GM23338 (cell line): ENCODE results near the gene KPNA2. TPM values are rescaled to one million over a fixed set of nuclear protein-coding genes. Genes with fewer than 3 reads are reported as not detected.
"Not testable (repeated sequence)": the region's sequence is repeated elsewhere in the genome, so short reads cannot be mapped to it uniquely, and the experiment has no call there.

Experiments used
- ATAC-seq: fragments of 200-7000 bp; cut with Tn5 transposase; 3 replicates; pipeline ENCODE4 v1.9.1; 2020
- DNase-seq: peaks from one replicate; pipeline ENCODE4 v3.0.0-alpha.2; 2015; ENCODE audit warnings: low spot score
- H2AFZ ChIP-seq: fragments of 200-600 bp; sonication (generic); 2 replicates; pipeline ENCODE4 v1.8.0; 2016; ENCODE audit warnings: antibody characterized with exemption, mild to moderate bottlenecking, moderate library complexity
- H3F3A ChIP-seq: fragments of 200-600 bp; sonication (generic); replicated peaks from 2 replicates; pipeline ENCODE4 v1.8.0; 2017; ENCODE audit warnings: antibody characterized with exemption, mixed run types, low read depth
- H3K27ac ChIP-seq: fragments of 200-600 bp; sonication (generic); 2 replicates; pipeline ENCODE4 v1.6.1; 2016; ENCODE audit warnings: low read depth
- H3K27me3 ChIP-seq: fragments of 200-600 bp; sonication (generic); 2 replicates; pipeline ENCODE4 v1.8.0; 2016; ENCODE audit warnings: mild to moderate bottlenecking, mixed run types, moderate library complexity; ENCODE audit not compliant: insufficient read depth
- H3K36me3 ChIP-seq: fragments of 200-600 bp; sonication (generic); 2 replicates; pipeline ENCODE4 v1.8.0; 2016; ENCODE audit warnings: mild to moderate bottlenecking; ENCODE audit not compliant: insufficient read depth
- H3K4me1 ChIP-seq: fragments of 200-600 bp; sonication (generic); 2 replicates; pipeline ENCODE4 v1.8.0; 2016; ENCODE audit warnings: mild to moderate bottlenecking, moderate library complexity; ENCODE audit not compliant: insufficient read depth
- H3K4me2 ChIP-seq: fragments of 200-600 bp; sonication (generic); 2 replicates; pipeline ENCODE4 v1.7.1; 2017; ENCODE audit warnings: mixed run types
- H3K4me3 ChIP-seq: fragments of 200-600 bp; sonication (generic); 2 replicates; pipeline ENCODE4 v1.6.1; 2016; ENCODE audit warnings: mixed run types
- H3K79me2 ChIP-seq: fragments of 200-600 bp; sonication (generic); replicated peaks from 2 replicates; pipeline ENCODE4 v1.8.0; 2017; ENCODE audit warnings: mild to moderate bottlenecking; ENCODE audit not compliant: insufficient read depth
- H3K9me2 ChIP-seq: fragments of 200-600 bp; sonication (generic); 2 replicates; pipeline ENCODE4 v1.8.0; 2017; ENCODE audit not compliant: insufficient read depth
- H4K20me1 ChIP-seq: fragments of 200-600 bp; sonication (generic); replicated peaks from 2 replicates; pipeline ENCODE4 v1.8.0; 2017; ENCODE audit warnings: mild to moderate bottlenecking; ENCODE audit not compliant: insufficient read depth
- H3K27ac Mint-ChIP-seq: 2 replicates; pipeline ENCODE4 v1.8.0; 2020; ENCODE audit warnings: inconsistent platforms, mild to moderate bottlenecking, moderate library complexity, mixed read lengths
- H3K27me3 Mint-ChIP-seq: 3 replicates; pipeline ENCODE4 v1.8.0; 2022; ENCODE audit warnings: low read depth, mild to moderate bottlenecking, moderate library complexity, mixed read lengths, inconsistent platforms; ENCODE audit not compliant: insufficient read depth, poor library complexity
- H3K36me3 Mint-ChIP-seq: 3 replicates; pipeline ENCODE4 v1.8.0; 2021; ENCODE audit warnings: low read depth, mild to moderate bottlenecking, inconsistent platforms, moderate library complexity, mixed read lengths
- H3K4me1 Mint-ChIP-seq: 3 replicates; pipeline ENCODE4 v1.8.0; 2020; ENCODE audit warnings: mild to moderate bottlenecking, inconsistent platforms, mixed read lengths
- H3K4me3 Mint-ChIP-seq: 3 replicates; pipeline ENCODE4 v1.8.0; 2021; ENCODE audit warnings: moderate library complexity, mild to moderate bottlenecking, inconsistent platforms, mixed read lengths
- H3K9me3 Mint-ChIP-seq: 3 replicates; pipeline ENCODE4 v1.8.0; 2020; ENCODE audit warnings: moderate library complexity, mild to moderate bottlenecking, inconsistent platforms, mixed read lengths
- CREB1 ChIP-seq: fragments of 250-450 bp; sonication (Bioruptor Pico); IDR thresholded peaks from 2 replicates; pipeline ENCODE4 v1.5.0; 2020; ENCODE audit warnings: low read depth, mild to moderate bottlenecking, moderate library complexity
- EZH2phosphoT487 ChIP-seq: fragments of 200-600 bp; sonication (generic); IDR thresholded peaks from one replicate; pipeline ENCODE4 v1.8.1; 2018; ENCODE audit warnings: antibody characterized with exemption; ENCODE audit not compliant: unreplicated experiment
- JUNB ChIP-seq: IDR thresholded peaks from one replicate; pipeline ENCODE4 v1.6.1; 2016; ENCODE audit warnings: antibody characterized with exemption; ENCODE audit not compliant: unreplicated experiment
- POLR2AphosphoS5 ChIP-seq: IDR thresholded peaks from 2 replicates; pipeline ENCODE4 v1.6.1; 2016; ENCODE audit warnings: antibody characterized with exemption, low read depth
- STAT1 ChIP-seq: IDR thresholded peaks from one replicate; pipeline ENCODE4 v1.6.1; 2016; ENCODE audit warnings: antibody characterized with exemption; ENCODE audit not compliant: unreplicated experiment
- ZNF331 ChIP-seq: fragments of 250-450 bp; sonication (Bioruptor Pico); IDR thresholded peaks from 2 replicates; pipeline ENCODE4 v1.5.0; 2020; ENCODE audit warnings: low read depth, mild to moderate bottlenecking, moderate library complexity
- polyA plus RNA-seq: library from polyadenylated mRNA; unstranded; fragments of >200 nt; fragmentation: Nextera tagmentation; extraction: Ambion mirVana; gene quantifications from 2 replicates; pipeline ENCODE4 v1.2.1, GENCODE V29; 2016
- total RNA-seq: library from RNA; depleted of rRNA; stranded (reverse); fragments of >200 nt; shearing (Covaris generic); gene quantifications from 2 replicates; pipeline ENCODE4 v1.2.3, GENCODE V29; 2014
- TF ChIP-seq, protein P1 (sequence below): fragments of 250-450 bp; sonication (Bioruptor Pico); IDR thresholded peaks from 2 replicates; pipeline ENCODE4 v1.5.0; 2020; ENCODE audit warnings: mild to moderate bottlenecking, moderate library complexity
- TF ChIP-seq, protein P2 (sequence below): IDR thresholded peaks from 2 replicates; pipeline ENCODE4 v1.6.1; 2016; ENCODE audit warnings: antibody characterized with exemption
- TF ChIP-seq, protein P3 (sequence below): IDR thresholded peaks from one replicate; pipeline ENCODE4 v1.6.1; 2018; ENCODE audit warnings: antibody characterized with exemption; ENCODE audit not compliant: unreplicated experiment
- TF ChIP-seq, protein P4 (sequence below), 2 experiments: fragments of 200-600 bp in 1 of 2; sonication (generic) in 1 of 2; conservative IDR thresholded peaks; 2 replicates each; pipeline versions ENCODE4 v1.5.1 to v1.6.1; 2016 to 2017; ENCODE audit warnings: antibody characterized with exemption in 2 of 2, low read depth in 2 of 2, mild to moderate bottlenecking in 2 of 2, moderate library complexity in 1 of 2

Gene KPNA2
- total and polyA plus RNA-seq, 2 experiments from 2014 or later = 375 to 442 TPM

DNA sequence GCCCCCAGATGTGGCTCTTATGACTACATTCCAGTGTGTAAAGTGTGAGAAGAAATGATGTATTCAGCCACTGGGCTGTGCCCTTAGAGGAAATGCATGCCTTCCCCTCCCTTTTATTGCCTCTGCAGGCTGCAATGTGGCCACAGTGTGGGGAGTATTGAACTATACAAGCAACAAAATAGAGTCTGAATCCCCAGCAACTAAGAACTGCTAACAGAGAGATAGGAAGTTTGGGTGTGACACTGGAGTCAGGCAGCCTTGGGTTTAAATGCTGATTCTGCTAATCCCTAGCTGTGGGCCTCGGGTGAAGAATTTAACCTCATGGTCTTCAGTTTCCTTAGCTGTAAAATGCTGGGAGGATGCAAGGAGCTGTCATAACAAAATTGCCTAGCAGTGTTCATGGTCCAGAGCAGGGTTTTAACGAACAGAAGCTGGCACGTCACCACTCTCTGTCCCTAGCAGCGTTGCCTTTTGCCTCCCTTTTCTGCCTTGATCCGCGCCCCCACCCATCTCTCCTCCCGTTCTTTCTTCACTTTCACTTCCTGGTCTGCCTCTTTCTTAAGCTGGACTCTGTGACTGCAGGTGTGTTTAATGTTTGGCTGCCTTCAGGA, 50.3 kb downstream of the KPNA2 start (continued):
- TF ChIP-seq, protein P1, sequence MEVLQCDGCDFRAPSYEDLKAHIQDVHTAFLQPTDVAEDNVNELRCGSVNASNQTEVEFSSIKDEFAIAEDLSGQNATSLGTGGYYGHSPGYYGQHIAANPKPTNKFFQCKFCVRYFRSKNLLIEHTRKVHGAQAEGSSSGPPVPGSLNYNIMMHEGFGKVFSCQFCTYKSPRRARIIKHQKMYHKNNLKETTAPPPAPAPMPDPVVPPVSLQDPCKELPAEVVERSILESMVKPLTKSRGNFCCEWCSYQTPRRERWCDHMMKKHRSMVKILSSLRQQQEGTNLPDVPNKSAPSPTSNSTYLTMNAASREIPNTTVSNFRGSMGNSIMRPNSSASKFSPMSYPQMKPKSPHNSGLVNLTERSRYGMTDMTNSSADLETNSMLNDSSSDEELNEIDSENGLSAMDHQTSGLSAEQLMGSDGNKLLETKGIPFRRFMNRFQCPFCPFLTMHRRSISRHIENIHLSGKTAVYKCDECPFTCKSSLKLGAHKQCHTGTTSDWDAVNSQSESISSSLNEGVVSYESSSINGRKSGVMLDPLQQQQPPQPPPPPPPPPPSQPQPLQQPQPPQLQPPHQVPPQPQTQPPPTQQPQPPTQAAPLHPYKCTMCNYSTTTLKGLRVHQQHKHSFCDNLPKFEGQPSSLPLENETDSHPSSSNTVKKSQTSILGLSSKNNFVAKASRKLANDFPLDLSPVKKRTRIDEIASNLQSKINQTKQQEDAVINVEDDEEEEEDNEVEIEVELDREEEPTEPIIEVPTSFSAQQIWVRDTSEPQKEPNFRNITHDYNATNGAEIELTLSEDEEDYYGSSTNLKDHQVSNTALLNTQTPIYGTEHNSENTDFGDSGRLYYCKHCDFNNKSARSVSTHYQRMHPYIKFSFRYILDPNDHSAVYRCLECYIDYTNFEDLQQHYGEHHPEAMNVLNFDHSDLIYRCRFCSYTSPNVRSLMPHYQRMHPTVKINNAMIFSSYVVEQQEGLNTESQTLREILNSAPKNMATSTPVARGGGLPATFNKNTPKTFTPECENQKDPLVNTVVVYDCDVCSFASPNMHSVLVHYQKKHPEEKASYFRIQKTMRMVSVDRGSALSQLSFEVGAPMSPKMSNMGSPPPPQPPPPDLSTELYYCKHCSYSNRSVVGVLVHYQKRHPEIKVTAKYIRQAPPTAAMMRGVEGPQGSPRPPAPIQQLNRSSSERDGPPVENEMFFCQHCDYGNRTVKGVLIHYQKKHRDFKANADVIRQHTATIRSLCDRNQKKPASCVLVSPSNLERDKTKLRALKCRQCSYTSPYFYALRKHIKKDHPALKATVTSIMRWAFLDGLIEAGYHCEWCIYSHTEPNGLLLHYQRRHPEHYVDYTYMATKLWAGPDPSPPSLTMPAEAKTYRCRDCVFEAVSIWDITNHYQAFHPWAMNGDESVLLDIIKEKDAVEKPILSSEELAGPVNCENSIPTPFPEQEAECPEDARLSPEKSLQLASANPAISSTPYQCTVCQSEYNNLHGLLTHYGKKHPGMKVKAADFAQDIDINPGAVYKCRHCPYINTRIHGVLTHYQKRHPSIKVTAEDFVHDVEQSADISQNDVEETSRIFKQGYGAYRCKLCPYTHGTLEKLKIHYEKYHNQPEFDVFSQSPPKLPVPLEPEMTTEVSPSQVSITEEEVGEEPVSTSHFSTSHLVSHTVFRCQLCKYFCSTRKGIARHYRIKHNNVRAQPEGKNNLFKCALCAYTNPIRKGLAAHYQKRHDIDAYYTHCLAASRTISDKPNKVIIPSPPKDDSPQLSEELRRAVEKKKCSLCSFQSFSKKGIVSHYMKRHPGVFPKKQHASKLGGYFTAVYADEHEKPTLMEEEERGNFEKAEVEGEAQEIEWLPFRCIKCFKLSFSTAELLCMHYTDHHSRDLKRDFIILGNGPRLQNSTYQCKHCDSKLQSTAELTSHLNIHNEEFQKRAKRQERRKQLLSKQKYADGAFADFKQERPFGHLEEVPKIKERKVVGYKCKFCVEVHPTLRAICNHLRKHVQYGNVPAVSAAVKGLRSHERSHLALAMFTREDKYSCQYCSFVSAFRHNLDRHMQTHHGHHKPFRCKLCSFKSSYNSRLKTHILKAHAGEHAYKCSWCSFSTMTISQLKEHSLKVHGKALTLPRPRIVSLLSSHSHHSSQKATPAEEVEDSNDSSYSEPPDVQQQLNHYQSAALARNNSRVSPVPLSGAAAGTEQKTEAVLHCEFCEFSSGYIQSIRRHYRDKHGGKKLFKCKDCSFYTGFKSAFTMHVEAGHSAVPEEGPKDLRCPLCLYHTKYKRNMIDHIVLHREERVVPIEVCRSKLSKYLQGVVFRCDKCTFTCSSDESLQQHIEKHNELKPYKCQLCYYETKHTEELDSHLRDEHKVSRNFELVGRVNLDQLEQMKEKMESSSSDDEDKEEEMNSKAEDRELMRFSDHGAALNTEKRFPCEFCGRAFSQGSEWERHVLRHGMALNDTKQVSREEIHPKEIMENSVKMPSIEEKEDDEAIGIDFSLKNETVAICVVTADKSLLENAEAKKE (CRISPR knock-in tag) = no peak
- TF ChIP-seq POLR2AphosphoS5 (no peak), ZNF331 (CRISPR knock-in tag) (no peak), EZH2phosphoT487 (no peak), CREB1 (CRISPR knock-in tag) (no peak), JUNB (no peak), STAT1 (no peak)
- TF ChIP-seq, protein P2, sequence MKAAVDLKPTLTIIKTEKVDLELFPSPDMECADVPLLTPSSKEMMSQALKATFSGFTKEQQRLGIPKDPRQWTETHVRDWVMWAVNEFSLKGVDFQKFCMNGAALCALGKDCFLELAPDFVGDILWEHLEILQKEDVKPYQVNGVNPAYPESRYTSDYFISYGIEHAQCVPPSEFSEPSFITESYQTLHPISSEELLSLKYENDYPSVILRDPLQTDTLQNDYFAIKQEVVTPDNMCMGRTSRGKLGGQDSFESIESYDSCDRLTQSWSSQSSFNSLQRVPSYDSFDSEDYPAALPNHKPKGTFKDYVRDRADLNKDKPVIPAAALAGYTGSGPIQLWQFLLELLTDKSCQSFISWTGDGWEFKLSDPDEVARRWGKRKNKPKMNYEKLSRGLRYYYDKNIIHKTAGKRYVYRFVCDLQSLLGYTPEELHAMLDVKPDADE = no peak
- TF ChIP-seq, protein P3, sequence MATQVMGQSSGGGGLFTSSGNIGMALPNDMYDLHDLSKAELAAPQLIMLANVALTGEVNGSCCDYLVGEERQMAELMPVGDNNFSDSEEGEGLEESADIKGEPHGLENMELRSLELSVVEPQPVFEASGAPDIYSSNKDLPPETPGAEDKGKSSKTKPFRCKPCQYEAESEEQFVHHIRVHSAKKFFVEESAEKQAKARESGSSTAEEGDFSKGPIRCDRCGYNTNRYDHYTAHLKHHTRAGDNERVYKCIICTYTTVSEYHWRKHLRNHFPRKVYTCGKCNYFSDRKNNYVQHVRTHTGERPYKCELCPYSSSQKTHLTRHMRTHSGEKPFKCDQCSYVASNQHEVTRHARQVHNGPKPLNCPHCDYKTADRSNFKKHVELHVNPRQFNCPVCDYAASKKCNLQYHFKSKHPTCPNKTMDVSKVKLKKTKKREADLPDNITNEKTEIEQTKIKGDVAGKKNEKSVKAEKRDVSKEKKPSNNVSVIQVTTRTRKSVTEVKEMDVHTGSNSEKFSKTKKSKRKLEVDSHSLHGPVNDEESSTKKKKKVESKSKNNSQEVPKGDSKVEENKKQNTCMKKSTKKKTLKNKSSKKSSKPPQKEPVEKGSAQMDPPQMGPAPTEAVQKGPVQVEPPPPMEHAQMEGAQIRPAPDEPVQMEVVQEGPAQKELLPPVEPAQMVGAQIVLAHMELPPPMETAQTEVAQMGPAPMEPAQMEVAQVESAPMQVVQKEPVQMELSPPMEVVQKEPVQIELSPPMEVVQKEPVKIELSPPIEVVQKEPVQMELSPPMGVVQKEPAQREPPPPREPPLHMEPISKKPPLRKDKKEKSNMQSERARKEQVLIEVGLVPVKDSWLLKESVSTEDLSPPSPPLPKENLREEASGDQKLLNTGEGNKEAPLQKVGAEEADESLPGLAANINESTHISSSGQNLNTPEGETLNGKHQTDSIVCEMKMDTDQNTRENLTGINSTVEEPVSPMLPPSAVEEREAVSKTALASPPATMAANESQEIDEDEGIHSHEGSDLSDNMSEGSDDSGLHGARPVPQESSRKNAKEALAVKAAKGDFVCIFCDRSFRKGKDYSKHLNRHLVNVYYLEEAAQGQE = no peak
- TF ChIP-seq, protein P4, sequence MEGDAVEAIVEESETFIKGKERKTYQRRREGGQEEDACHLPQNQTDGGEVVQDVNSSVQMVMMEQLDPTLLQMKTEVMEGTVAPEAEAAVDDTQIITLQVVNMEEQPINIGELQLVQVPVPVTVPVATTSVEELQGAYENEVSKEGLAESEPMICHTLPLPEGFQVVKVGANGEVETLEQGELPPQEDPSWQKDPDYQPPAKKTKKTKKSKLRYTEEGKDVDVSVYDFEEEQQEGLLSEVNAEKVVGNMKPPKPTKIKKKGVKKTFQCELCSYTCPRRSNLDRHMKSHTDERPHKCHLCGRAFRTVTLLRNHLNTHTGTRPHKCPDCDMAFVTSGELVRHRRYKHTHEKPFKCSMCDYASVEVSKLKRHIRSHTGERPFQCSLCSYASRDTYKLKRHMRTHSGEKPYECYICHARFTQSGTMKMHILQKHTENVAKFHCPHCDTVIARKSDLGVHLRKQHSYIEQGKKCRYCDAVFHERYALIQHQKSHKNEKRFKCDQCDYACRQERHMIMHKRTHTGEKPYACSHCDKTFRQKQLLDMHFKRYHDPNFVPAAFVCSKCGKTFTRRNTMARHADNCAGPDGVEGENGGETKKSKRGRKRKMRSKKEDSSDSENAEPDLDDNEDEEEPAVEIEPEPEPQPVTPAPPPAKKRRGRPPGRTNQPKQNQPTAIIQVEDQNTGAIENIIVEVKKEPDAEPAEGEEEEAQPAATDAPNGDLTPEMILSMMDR (conservative IDR thresholded peaks at IDR 0.05; ENCODE audit: low read depth in 2 of 2) = no peak

DNA sequence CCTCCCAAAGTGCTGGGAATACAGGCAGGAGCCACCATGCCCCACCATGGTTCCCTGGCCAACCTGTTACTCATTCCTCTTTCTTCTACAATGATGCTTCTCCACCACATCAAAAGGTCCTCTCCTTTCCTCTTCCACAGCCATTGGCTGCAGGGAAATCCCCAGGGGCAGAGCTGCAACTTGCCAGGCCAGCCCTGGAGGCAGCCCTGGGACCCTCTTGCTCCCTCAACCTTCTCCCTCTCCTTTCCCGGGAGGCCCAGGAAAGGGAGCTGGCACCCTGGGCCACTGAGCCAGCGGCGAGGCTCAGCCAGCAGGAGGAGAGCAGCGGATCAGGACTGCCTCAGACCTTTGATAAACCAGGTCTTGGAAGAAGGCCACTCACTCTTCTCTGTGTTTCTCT, 51.1 kb downstream of the KPNA2 start:
- not testable (repeated sequence) for H3K36me3 ChIP-seq, H3K79me2 ChIP-seq, DNase-seq, H3K27ac ChIP-seq, H3K9me2 ChIP-seq, H3K4me3 Mint-ChIP-seq, H3K4me3 ChIP-seq, H4K20me1 ChIP-seq, H3K9me3 Mint-ChIP-seq, H2AFZ ChIP-seq, H3K27me3 ChIP-seq, H3K4me2 ChIP-seq, H3K4me1 Mint-ChIP-seq, H3K36me3 Mint-ChIP-seq, H3F3A ChIP-seq, H3K27ac Mint-ChIP-seq
- peaks cover 13% of the 10 kb centered on the region for H3K4me1 ChIP-seq
- ATAC-seq = peak; percentile 35; the same call in 1 of the 3 replicates
- H3K27me3 Mint-ChIP-seq = peaks cover 11% of the 10 kb centered on the region
